NK-92 treated with Interleukin-12 subunit alpha and Interleukin-12 subunit beta, amount 100 ng/mL, for 24 hours (cell line): ENCODE measurements around the gene ARFIP1.
"Not testable (repeated sequence)": the region's sequence is repeated elsewhere in the genome, so short reads cannot be mapped to it uniquely, and the experiment has no call there.

ENCODE experiments used
- DNase-seq: peaks from one replicate; lab custom pipeline; 2025; lab: John Stamatoyannopoulos, UW

ARFIP1 gene

DNA sequence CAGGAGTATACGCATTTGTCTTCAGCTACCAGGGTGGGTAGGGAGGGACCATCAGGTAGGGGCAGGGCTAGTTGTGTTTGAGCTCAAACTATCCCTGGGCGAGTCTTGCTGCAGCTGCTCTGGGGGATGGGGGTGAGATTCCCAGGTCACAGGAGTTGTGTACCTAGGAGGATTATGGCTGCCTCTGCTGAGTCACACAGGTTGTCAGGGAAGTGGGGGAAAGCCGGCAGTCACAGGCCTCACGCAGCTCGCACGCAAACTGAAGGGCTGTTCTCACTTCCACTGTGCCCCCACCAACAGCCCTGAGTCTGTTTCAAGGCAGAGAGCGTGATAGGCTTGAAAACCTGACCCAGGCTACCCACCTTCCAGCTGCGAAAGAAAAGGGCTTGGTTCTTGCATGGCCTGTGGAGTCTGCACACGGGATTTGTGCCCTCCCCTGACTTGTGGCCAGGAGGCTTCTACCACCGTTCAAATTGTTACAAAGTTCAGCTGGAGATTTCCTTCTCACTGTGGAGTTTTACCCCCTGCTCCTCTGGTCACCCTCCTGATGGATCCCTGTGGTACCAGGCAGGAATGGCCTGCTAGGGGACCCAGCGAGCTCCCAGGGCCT lies 63.8 kb downstream of the ARFIP1 start:
- no peak for DNase-seq

DNA sequence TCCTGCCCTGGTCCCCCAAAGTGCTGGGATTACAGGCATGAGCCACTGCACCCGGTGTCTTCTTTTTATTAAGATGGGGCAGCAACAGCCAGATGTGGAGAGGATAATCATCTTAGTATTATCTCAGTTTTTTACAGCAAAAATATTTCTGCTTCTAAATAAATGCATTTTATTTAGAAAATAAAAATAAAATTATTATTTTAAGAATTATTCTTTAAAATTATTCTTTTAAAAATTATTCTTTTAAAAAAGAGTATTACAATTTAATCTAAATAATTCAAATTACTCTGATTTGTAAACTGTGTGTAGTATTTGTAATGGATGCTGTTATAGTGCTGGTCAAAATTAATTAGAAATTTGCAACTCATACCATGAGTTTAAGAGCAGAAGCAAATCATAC lies 67.6 kb downstream of the ARFIP1 start:
- DNase-seq = no peak

DNA sequence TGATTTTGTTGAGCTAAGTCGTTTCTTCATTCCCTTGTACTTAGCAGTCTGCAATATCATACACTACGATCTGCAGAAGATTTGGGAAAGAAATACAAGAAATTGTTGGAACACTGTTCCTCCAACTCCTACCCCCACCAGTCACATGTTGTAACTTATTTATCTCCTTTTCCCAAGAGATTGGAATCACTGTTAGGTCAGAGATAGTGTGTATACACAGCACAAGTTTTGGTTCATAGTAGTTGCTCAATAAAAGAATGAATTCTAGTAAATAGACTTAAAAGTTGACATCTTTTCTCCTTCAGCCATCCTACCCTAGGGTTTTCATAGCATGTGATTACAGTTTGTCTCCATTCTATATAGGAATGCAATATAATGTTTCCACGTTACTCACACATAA lies 68.8 kb downstream of the ARFIP1 start:
- no peak for DNase-seq

DNA sequence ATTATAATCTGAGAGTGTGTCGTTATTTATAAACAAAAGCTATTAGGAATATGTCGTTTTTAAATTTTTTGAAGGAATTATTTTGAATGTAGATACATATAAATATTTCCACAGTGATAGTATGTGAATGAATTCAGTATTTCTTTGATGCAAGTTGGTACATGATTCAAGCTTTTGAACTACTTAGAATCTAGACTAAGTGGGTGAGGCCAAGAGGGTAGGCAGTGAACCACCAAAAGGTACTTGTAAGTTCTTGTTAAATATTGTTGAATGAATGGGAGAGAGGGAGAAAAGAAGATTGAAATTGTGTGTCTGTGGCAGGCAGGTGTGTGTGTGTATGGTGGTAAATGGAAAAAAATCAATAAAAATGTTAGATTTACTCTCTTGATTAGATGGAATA lies 69.6 kb downstream of the ARFIP1 start:
- no peak for DNase-seq

DNA sequence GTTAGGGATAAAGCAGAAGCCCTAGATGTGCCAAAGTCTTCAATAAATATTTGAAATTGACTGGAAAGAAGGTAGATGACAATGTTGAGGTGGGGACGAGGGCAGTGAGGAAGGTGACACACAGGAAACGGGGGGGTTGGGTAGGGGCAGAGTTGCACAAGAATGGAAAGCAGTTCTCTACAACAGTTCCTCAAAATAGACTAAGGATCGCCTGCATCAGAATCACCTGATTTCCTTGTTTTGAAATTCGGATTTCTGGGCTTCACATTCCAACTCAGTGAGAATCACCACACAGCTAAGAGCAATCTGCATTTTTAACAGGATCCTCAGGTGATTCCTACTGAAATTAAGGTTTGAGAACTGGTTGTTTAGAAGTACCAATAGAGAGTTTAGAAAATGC lies 70.6 kb downstream of the ARFIP1 start:
- DNase-seq = peak; percentile 51

DNA sequence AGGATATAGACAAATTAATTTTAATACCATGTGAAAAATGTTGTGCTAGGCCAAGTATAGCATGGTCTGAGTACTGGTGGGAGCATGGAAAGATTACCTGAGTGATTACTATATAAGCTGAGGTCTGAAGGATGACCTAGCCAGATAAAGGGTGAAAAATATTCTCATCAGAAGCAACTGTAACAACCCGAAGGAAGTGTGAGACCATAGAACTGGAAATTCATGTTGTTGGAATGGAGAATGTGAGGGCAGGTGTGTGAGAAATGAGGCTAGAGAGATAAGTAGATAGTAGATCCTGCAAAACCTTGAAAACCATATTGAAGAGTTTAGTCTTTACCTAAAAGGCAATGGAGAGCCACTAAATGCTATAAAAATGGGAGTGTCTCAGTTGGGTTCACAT lies 71.5 kb downstream of the ARFIP1 start:
- DNase-seq = no peak

DNA sequence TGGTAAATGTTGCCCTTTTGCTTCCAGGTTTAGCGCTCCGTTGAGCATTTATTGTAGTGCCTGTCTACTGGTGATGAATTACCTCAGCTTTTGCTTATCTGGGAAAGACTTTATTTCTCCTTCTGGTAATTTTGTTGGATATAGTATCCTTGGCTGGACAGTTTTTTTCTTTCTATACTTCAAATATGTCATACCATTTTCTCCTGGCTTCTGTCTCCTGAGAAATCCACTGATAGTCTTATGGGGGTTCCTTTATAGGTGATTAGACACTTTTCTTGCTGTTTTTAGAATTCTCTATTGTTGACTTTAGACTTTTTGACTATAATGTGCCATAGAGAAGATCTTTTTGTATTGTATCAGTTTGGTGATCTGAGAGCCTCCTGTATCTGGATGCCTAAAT lies 73.5 kb downstream of the ARFIP1 start:
- no peak for DNase-seq

DNA sequence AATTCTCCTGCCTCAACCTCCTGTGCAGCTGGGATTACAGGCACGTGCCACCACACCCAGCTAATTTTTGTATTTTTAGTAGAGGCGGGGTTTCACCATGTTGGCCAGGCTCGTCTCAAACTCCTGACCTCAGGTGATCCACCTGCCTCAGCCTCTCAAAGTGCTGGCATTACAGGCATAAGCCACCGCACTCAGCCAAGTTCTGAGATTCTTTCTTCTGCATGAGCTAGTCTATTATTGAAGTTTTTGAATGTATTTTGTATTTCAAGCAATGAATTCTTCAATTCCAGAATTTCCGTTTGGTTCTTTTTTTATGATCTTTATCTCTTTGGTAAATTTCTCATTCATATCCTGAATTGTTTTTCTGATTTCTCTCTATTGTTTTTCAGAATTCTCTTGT lies 74.3 kb downstream of the ARFIP1 start:
- not testable (repeated sequence) for DNase-seq

DNA sequence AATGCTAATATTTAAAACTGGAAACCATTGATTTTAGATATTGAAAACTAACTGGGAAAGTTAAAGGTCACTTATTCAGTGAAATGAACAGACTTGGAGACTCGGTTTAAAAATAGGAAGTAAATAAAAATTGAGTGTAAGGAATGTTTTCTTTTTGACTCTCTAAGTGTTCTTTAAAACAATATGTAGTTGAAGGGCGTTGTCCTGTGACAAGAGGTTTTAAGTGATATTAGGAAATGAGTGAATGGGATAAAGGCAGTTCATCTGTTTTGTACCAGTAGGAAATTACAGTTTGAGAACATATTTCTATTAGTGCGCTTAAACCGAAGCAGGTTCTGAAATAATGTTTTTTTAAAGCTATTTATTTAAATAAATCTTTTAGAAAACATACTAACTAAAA lies 77.2 kb downstream of the ARFIP1 start:
- DNase-seq = no peak

DNA sequence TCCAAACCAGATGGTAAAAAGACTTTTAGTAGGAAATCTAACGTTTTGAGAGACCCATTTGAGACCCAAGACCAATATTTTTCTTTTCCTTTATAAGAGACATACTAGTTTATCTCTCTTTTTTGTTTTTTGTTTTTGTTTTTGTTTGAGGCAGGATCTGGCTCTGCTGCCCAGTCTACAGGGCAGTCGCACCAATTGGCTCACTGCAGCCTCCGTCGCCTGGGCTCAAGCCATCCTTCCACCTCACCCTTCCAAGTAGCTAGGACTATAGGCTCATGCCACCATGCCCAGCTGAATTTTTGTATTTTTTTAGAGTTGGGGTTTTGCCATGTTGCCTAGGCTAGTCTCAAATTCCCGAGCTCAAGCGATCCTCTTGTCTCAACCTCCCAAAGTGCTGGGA lies 79.2 kb downstream of the ARFIP1 start:
- no peak for DNase-seq

DNA sequence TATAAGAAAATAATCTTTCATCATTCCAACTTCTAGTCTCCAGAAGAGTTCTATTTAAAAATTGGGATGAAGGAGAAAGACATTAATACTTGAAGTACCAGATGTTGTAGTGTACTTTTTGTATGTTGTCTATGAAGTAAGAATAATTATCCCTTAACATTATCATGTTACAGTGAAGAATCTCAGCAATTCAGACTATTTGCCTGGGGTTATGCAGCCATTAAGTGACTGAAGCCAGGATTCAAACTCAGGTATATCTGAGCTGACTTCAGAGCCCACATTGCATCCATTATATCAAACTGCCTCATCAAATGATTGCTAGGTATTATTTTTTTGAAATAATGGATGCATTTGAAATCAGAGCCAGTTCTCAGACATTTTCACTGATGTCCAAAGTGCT lies 80.3 kb downstream of the ARFIP1 start:
- no peak for DNase-seq

DNA sequence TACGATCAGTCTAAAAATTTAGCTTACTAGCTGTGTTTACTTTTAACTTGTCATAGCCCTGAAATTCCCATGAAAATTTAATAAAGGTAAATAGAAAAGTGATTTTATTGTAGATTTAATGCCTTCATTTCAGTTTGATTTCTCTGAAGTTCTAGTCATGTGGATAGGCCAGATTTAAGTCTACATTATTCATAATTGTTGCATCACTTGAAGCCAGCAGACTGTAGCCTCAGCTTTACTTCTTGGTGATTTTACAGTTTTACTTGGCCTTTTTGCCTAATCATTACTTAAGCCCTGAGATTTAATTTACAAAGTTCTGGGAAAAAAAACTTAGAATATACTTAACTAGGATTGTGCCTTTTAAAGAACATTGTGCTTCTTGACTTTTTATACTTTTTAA lies 82.9 kb downstream of the ARFIP1 start:
- DNase-seq = no peak

DNA sequence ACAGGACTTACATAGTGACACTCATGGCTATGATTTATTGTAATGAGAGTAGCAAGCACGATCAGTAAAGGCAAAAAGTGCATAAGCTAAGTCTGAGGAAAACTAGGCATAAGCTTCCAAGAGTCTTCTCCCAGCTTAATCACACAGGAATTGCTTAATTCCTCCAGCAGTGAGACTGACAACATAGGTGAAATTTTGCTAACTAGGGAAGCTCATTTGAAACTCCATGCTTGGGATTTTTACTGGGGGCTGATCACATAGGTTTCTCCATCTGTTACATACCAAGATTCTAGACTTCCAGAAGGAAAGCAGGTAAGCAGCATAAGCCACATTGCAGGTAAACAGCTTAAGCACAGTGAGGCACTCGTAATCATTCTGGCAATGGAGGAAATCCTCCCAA lies 84.6 kb downstream of the ARFIP1 start:
- DNase-seq = no peak

DNA sequence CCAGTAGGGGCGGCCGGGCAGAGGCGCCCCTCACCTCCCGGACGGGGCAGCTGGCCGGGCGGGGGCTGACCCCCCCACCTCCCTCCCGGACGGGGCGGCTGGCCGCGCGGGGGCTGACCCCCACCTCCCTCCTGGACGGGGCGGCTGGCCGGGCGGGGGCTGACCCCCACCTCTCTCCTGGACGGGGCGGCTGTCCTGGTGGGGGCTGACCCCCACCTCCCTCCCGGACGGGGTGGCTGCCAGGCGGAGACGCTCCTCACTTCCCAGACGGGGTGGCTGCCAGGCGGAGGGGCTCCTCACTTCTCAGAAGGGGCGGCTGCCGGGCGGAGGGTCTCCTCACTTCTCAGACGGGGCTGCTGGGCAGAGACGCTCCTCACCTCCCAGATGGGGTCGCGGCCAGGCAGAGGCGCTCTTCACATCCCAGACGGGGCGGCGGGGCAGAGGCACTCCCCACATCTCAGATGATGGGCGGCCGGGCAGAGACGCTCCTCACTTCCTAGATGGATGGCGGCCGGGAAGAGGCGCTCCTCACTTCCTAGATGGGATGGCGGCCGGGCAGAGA lies 86.8 kb downstream of the ARFIP1 start:
- DNase-seq = not testable (repeated sequence)

DNA sequence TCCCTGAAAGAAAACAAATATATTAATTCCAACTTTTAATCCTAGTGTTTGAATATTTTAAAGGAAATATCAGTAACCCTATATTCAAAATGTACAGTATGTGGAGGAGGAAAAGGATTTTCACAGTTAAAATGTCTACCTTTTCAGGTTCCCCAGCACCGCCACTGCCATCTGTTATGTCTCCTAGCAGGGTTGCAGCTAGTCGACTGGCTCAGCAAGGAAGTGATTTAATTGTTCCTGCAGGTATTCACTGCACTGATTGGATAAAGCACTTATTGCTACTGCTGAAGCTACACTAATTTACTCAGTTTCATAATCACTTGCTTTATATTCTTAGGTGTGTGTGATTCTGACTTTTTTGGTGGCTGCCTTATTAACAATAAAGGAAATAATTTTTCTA lies 90.9 kb downstream of the ARFIP1 start:
- no peak for DNase-seq

DNA sequence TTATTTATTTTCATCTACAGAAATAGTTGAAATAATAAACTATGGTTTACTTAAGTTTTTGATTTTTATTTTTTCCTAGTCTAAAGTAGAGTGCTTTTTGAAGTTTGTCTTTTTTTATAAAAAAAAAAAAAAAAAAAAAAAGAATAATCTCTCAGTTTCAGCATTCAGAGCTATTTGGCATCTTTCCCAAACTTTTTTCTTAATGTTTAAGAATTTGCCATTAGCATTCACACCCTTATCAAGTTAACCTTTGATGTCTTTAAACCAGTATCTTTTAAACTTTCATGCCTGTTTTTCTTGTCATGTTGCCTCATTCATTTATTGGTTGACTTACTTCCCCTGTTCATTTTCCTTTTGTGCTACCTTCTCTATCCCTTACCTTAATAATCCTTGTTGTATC lies 95.5 kb downstream of the ARFIP1 start:
- DNase-seq = no peak

DNA sequence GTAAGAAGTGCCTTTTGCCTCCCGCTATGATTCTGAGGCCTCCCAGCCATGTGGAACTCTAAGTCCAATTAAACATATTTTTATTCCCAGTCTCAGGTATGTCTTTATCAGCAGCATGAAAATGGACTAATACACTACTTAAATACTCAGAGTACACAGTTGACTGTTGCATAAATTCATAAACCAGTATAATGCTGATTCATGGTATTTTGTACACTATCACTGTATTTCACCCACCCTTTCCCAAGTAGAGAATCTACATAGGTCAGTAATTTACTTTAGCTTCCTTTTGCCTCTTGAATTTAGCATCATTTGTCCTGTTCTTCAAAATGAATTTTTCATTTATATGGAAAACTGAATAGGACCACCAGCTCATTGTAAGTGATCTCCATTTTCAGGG lies 98.1 kb downstream of the ARFIP1 start:
- no peak for DNase-seq

DNA sequence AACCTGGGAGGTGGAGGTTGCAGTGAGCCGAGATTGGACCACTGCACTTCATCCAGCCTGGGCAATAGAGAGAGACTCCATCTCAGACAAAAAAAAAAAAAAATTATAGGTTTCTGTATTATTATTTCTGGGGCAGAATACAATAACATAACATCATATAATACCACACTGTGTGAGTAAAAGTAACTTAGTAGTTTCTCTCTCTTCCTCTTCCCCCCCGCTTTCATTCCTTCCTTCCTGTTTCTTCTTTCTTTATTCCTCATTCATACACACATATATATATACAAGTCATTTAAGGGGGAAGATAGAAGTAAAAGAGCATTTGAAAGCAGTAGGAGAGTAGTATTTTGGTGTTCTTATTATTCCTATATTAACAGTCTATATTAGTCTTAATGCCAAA lies 100.5 kb downstream of the ARFIP1 start:
- no peak for DNase-seq

DNA sequence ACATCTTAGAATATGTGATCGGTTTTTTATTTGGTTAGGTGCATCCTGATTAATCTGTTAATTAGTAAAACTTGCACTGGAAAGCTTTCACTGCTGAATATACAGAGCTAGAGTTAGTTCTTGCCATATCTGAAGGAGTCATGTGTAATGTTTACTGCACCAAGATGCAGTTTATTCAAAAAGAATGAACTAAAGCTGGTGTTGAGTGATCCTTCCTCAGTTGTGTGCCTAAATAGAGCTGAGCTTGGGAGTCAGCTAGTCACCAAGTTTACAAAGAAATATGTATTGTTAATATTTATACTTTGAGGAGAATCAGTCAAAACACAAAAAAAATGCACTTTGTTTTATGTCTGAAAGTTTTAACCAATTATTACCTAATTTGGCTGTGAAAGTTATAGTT lies 102.2 kb downstream of the ARFIP1 start:
- no peak for DNase-seq

DNA sequence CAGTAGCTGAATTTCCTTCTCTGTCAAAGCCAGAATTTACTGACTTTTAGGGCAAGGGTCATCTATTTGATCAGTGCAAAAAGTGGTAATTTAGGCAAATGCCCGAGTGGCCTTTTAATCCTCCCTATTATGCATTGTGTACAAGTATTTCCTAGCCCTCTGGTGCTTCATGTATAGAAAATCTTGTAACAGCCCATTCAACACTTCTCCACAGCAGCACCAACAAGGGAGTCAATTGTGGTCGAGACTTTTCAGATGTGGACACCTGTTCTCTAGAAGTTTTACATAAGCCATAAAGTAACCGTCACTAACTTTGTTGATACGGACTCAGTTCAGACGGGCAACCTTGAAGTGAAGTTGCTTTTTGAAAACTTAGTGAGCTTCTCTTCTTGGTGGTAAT lies 105.4 kb downstream of the ARFIP1 start:
- DNase-seq = no peak

DNA sequence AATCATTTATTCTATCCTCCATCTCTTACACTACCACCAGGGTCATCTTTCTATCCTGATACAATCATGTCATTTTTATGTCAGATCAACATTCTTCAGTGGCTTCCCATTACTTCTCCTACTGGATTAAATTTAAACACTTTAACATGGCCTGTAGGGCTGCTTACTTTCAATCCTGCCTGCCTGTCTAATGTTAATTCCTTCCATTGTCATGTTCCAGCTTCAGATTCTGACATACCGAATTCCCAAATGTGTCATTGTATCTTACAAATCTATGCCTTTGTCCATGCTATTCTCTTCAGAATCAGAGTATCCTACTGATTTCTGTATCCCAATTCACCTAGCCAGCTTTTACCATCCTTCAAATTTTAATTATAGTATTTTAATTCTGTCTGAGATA lies 106.4 kb downstream of the ARFIP1 start:
- no peak for DNase-seq

DNA sequence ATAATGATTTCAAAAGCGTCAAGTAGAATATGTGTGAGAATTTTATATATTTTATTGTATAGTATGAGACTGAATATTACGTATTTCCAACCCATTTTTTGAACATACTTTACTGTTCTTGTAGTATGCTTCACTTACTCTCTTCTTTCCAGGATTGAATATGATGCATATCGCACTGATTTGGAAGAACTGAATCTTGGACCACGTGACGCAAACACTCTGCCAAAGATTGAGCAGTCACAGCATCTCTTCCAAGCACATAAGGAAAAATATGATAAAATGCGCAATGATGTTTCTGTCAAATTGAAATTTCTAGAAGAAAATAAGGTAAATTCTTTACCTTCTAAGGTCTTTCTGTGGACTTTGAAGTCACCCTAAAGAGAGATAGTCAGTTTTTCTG lies 108.2 kb downstream of the ARFIP1 start:
- no peak for DNase-seq

DNA sequence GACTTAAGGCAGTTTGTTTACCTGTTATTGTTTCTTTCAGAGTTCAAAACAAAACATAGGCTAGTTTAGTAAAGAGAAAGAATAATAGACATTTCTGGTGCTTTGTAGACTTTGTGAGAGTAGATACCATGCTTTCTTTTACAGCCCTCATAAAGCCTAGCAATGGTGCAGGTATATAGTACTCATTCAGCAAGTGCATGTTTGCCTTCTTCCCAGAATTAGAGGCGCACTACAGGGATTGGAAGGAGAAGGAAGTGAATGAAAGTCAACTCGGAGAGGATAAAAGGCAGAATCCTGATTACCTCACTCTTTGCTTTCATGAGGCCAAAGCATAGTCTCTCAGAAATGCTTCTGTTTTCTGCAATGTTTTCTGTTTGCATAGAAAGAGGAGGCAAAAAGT lies 113.2 kb downstream of the ARFIP1 start:
- no peak for DNase-seq

DNA sequence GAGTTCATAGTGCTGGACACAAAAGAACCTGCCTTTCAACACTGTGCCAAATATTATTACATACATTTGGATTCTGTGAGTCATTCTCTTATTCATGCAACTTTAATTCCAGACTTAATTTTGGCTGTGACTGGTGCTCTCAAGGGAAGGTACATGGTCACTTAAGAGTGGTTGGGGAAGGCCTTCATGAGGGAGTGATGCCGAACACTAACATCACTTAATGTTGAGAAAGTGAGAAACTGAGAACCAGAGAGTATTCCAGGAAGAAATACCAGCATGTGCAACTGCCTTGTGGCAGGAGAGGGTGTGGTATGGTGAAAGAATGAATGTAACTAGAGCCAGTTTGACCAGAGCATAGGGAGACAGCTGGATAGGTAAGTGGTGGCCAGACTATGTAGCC lies 114.9 kb downstream of the ARFIP1 start:
- no peak for DNase-seq

DNA sequence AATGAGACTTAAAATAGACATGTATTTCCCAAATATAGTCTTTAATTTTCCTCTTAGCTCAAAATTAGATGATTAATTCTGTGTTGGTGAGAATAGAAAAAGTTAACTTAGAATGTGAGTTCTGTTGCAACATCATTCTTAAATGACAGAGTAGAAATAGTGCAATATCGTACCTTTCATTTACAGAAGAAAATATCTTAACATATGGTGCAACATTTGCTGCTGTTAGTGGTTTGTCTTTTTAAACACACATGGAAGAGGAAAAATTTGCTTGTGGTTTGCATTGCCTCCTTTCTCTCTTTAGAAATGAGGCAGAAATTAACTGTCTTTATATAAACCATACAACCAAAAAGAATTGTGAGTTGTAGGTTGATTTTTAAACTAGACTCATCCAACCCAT lies 117.1 kb downstream of the ARFIP1 start:
- no peak for DNase-seq
